ENCODE measurements around the gene ANKRD13B. TPM values are rescaled to one million over a fixed set of nuclear protein-coding genes. Genes with fewer than 3 reads are reported as not detected.

ANKRD13B gene
- total and polyA plus RNA-seq, 8 donors, result 1.8 to 12.3 (median 4.2) TPM; not detected in 1

DNA sequence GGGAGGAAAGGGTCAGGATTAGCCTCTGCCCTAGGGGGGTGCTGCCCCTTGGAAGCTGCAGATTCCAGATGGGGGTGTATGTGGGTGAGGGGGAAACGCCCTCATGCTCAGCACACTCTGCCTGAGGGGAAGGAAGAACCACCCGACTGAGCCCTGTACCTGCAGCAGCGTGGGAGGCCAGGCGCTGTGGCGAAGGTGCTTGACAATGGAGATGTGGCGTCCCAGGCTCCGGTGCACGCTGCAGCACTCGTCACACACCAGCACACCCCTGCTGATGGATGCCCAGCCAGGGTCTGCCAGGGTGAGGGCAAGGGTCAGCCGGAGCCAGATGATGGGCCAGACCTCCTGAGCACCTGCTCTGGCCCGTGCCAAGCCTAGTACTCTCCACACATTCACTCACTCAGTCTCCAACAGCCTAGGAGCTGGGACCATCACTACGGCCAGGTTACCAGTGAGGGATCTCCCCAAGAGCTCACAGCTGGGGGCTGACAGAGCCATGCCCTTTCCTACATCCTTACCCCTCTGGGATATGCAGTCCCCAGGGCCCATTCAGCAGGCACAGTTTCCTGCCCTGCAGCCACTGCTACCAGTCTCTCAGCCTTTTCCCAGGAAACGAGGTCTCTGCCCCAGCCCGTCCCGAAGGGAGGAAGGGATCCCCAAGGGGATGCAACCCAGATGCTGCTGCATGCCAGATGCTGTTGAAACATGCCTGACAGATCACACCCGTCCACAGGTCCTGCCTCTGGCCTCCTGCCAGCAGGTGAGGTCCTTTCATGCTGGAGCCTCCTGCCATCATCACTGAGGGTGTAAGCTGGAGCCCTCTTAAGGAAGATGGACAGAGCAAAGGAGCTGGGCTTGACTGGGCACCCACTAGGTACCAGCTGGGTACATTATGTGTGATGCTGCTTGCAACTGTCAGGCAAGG, 9.3 kb upstream of the ANKRD13B start:
- intact Hi-C loops (cut with DNase I; ENCODE audit: low total_unique reads), result no loop called here
- peak overlapping the region in 3 of 5 donors; percentile 55 to 80 (median 63) for H3K27ac ChIP-seq
- peak in 1 of 2 donors; percentile 16 for DNase-seq

DNA sequence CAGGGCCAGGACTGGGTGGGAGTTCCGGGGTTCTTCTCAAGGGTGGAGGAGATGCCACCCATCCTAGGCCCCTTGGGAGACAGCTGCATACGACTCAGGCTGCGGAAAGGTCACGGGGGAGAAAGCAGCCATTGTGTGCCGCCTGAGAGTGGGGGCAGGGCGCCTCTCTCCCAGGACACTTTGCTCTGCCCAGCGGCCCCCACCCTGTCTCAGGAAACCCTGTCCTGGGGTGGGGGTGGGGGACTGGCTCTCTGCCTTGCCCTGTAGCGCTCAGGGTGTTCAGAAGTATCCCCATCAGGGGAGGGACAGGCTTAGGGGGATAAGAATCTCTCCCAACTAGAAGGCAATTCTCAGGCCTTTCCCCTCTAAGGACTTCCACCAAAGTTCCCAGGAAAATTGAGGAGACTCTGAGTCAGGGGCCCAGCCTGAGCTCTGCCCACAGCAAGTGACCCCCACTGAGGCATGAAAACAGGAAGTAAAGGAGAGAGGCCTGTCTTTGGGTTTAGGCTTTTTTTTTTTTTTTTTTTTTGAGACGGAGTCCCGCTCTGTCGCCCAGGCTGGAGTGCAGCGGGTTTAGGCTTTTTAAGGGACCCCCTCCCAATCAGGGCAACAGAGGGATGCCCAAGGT, 8.4 kb upstream of the ANKRD13B start:
- peak in 1 of 2 donors; percentile 45 for DNase-seq
- intact Hi-C loops (cut with DNase I; ENCODE audit: low total_unique reads), result no loop called here
- WGBS, 5 donors, result 66 to 84% (median 79%) methylated on average over 11 to 12 of the region's 12 CpGs
- H3K36me3 ChIP-seq, result peaks cover 18 to 33% (median 33%) of the 10 kb centered on the region in 4 donors
- no peaks in the 10 kb centered on the region for H3K9me3 ChIP-seq
- TF ChIP-seq POLR2AphosphoS5 (IDR thresholded peaks at IDR 0.05) (no peak), POLR2A (IDR thresholded peaks at IDR 0.05) (no peak), EP300 (IDR thresholded peaks at IDR 0.05) (no peak)
- TF ChIP-seq, protein P1, sequence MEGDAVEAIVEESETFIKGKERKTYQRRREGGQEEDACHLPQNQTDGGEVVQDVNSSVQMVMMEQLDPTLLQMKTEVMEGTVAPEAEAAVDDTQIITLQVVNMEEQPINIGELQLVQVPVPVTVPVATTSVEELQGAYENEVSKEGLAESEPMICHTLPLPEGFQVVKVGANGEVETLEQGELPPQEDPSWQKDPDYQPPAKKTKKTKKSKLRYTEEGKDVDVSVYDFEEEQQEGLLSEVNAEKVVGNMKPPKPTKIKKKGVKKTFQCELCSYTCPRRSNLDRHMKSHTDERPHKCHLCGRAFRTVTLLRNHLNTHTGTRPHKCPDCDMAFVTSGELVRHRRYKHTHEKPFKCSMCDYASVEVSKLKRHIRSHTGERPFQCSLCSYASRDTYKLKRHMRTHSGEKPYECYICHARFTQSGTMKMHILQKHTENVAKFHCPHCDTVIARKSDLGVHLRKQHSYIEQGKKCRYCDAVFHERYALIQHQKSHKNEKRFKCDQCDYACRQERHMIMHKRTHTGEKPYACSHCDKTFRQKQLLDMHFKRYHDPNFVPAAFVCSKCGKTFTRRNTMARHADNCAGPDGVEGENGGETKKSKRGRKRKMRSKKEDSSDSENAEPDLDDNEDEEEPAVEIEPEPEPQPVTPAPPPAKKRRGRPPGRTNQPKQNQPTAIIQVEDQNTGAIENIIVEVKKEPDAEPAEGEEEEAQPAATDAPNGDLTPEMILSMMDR (IDR thresholded peaks at IDR 0.05), result no peak
- H3K4me3 ChIP-seq, result no peak overlapping the region
- H3K27me3 ChIP-seq, result no peaks in the 10 kb centered on the region
- peak overlapping the region in 4 of 5 donors; percentile 53 to 80 (median 59) for H3K27ac ChIP-seq
- peaks cover 20 to 62% (median 46%) of the 10 kb centered on the region in 4 donors for H3K4me1 ChIP-seq

More for the DNA sequence above, 9.3 kb upstream of the ANKRD13B start:
- no peak overlapping the region for H3K4me3 ChIP-seq
- WGBS, 5 donors, result 83 to 95% (median 87%) methylated on average over 11 to 16 of the region's 16 CpGs
- H3K27me3 ChIP-seq, result no peaks in the 10 kb centered on the region
- no peaks in the 10 kb centered on the region for H3K9me3 ChIP-seq
- H3K4me1 ChIP-seq, result peaks cover 18 to 61% (median 43%) of the 10 kb centered on the region in 4 donors
- H3K36me3 ChIP-seq, result peaks cover 18 to 42% (median 40%) of the 10 kb centered on the region in 4 donors
- TF ChIP-seq, protein P1 (IDR thresholded peaks at IDR 0.05), result no peak
- TF ChIP-seq POLR2AphosphoS5 (IDR thresholded peaks at IDR 0.05), result no peak
- no peak for TF ChIP-seq EP300 (IDR thresholded peaks at IDR 0.05)
- no peak for TF ChIP-seq POLR2A (IDR thresholded peaks at IDR 0.05)

DNA sequence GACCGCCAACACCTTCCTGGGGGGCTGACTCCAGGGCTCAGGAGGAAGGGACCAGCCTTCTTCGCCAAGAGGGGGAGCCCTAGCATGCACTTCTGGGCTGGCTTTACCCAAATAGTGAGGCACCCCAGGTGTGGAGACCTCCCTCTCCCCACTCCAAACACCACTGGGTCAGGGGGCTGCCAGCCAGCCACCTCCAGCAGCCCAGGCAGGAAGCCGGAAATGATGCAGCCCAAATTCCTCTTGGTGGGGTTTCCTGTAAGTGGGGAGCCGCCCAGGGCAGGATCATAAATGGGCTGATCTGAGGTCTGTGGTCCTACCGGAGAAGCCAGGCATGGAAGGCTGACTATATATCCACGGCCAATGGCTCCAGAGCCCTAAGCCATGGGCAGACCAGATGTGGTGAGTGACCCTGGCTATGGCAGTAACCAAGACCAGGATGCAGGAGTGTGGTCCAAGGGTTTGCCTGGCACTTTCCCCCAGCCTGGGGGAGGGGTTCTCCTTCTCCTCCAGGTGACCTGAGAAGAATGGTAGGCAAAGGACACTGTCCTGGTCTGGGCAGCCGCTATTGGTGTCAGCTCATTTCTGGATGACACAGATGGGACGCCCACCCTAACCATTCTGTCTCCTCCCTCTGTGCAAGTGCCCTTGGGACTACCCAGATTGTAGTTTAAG, 7.7 kb upstream of the ANKRD13B start:
- WGBS, 5 donors, result 69 to 83% (median 78%) methylated on average over 5 to 8 of the region's 8 CpGs
- peak overlapping the region in 3 of 4 donors; percentile 5 to 25 (median 11) for H3K4me3 ChIP-seq
- no peaks in the 10 kb centered on the region for H3K9me3 ChIP-seq
- H3K27ac ChIP-seq, result peak overlapping the region in 4 of 5 donors; percentile 53 to 80 (median 59)
- TF ChIP-seq, protein P1 (IDR thresholded peaks at IDR 0.05), result no peak
- TF ChIP-seq EP300 (IDR thresholded peaks at IDR 0.05) (no peak), POLR2AphosphoS5 (IDR thresholded peaks at IDR 0.05) (peak in 1 of 3 donors; percentile 32), POLR2A (IDR thresholded peaks at IDR 0.05) (no peak)
- H3K36me3 ChIP-seq, result peaks cover 18 to 28% (median 28%) of the 10 kb centered on the region in 4 donors
- intact Hi-C loops (cut with DNase I; ENCODE audit: low total_unique reads), result no loop called here
- H3K27me3 ChIP-seq, result no peaks in the 10 kb centered on the region
- peak in 1 of 2 donors; percentile 44 for DNase-seq
- H3K4me1 ChIP-seq, result peaks cover 26 to 65% (median 50%) of the 10 kb centered on the region in 4 donors

All from stomach (tissue), 9 donors.